HFFc6 (cell line): ENCODE data around the gene CAMK2G. TPM values are rescaled to one million over a fixed set of nuclear protein-coding genes. Genes with fewer than 3 reads are reported as not detected.

ENCODE experiments used
- DNase-seq: peaks from one replicate; pipeline ENCODE4 v3.0.0-alpha.2; 2018
- H3K27ac Mint-ChIP-seq: 2 replicates; pipeline ENCODE4 v1.8.0; 2020; ENCODE audit warnings: mild to moderate bottlenecking, mixed read lengths
- H3K27me3 Mint-ChIP-seq: 2 replicates; pipeline ENCODE4 v1.8.0; 2021; ENCODE audit warnings: mild to moderate bottlenecking, moderate library complexity, mixed read lengths; ENCODE audit not compliant: insufficient read depth
- H3K36me3 Mint-ChIP-seq: 2 replicates; pipeline ENCODE4 v1.8.0; 2021; ENCODE audit warnings: low read depth, mixed read lengths
- H3K4me1 Mint-ChIP-seq: 2 replicates; pipeline ENCODE4 v1.8.0; 2020; ENCODE audit warnings: low read depth, mixed read lengths
- H3K4me3 Mint-ChIP-seq: 2 replicates; pipeline ENCODE4 v1.8.0; 2020; ENCODE audit warnings: mild to moderate bottlenecking, moderate library complexity, mixed read lengths
- H3K9me3 Mint-ChIP-seq: 2 replicates; pipeline ENCODE4 v1.8.0; 2020; ENCODE audit warnings: mild to moderate bottlenecking, mixed read lengths
- CTCF ChIP-seq: fragments of 200-600 bp; sonication (generic); IDR thresholded peaks from 2 replicates; pipeline ENCODE4 v1.5.0; 2021; ENCODE audit warnings: antibody characterized with exemption, mild to moderate bottlenecking
- total RNA-seq, 6 experiments: library from RNA; stranded (reverse); fragmentation: NEBNext Ultra II Directional; extraction: Animal tissue kit (Norgen Biotek cat#: 25700); gene quantifications; 2 replicates in 1 of 6; 3 replicates in 5 of 6; pipeline ENCODE4 v1.2.3, GENCODE V29; 2021

CAMK2G gene
- total RNA-seq, 6 experiments from 2014 or later = 24.6 to 33.1 (median 28.1) TPM

- no peak overlapping the region for H3K4me3 Mint-ChIP-seq
- H3K36me3 Mint-ChIP-seq = peaks cover 7% of the 10 kb centered on the region
- peaks cover 64% of the 10 kb centered on the region for H3K4me1 Mint-ChIP-seq
- no peak for DNase-seq
- TF ChIP-seq CTCF = no peak
- no peaks in the 10 kb centered on the region for H3K9me3 Mint-ChIP-seq
- no peaks in the 10 kb centered on the region; the same call in 1 of the 2 replicates for H3K27me3 Mint-ChIP-seq
- H3K27ac Mint-ChIP-seq = no peak overlapping the region
Measured at GRCh38 chr10:73876566-73876965, 2.2 kb upstream of the CAMK2G start.

- no peak overlapping the region for H3K27ac Mint-ChIP-seq
- DNase-seq = no peak
- no peaks in the 10 kb centered on the region; the same call in 1 of the 2 replicates for H3K27me3 Mint-ChIP-seq
- H3K4me3 Mint-ChIP-seq = no peak overlapping the region
- H3K36me3 Mint-ChIP-seq = peaks cover 11% of the 10 kb centered on the region
- H3K4me1 Mint-ChIP-seq = peaks cover 64% of the 10 kb centered on the region
- no peak for TF ChIP-seq CTCF
- no peaks in the 10 kb centered on the region for H3K9me3 Mint-ChIP-seq
Measured at GRCh38 chr10:73876157-73876556, 1.8 kb upstream of the CAMK2G start.

GRCh38 chr10:73875139-73875475, 752 bp upstream of the CAMK2G start:
- Mint-ChIP-seq H3K27ac (no peak overlapping the region), H3K4me3 (peak overlapping the region; percentile 54), H3K4me1 (peaks cover 57% of the 10 kb centered on the region), H3K36me3 (peaks cover 19% of the 10 kb centered on the region), H3K27me3 (no peaks in the 10 kb centered on the region; the same call in 1 of the 2 replicates), H3K9me3 (no peaks in the 10 kb centered on the region)
- no peak for DNase-seq
- TF ChIP-seq CTCF = no peak

- Mint-ChIP-seq H3K27me3 (no peaks in the 10 kb centered on the region; the same call in 1 of the 2 replicates), H3K9me3 (no peaks in the 10 kb centered on the region), H3K4me1 (peaks cover 45% of the 10 kb centered on the region), H3K27ac (no peak overlapping the region), H3K36me3 (peaks cover 19% of the 10 kb centered on the region), H3K4me3 (no peak overlapping the region)
- DNase-seq = no peak
- no peak for TF ChIP-seq CTCF
Measured at GRCh38 chr10:73873838-73874215, 528 bp downstream of the CAMK2G start.

- Mint-ChIP-seq H3K27me3 (no peaks in the 10 kb centered on the region; the same call in 1 of the 2 replicates), H3K36me3 (peaks cover 20% of the 10 kb centered on the region), H3K4me3 (peak overlapping the region; percentile 86), H3K27ac (peak overlapping the region; percentile 46), H3K9me3 (no peaks in the 10 kb centered on the region), H3K4me1 (peaks cover 45% of the 10 kb centered on the region)
- DNase-seq = no peak
- TF ChIP-seq CTCF = no peak
Measured at GRCh38 chr10:73873142-73873837, 1.1 kb downstream of the CAMK2G start.
